Gastrocnemius medialis (tissue), 4 donors: ENCODE results near the gene ICAM3. TPM values are rescaled to one million over a fixed set of nuclear protein-coding genes. Genes with fewer than 3 reads are reported as not detected.

ENCODE experiments used
- ATAC-seq, 2 donors: fragments of 150-250 bp; one replicate each; pipeline ENCODE4 v1.9.1; 2016
- DNase-seq, 2 donors: peaks; one replicate each; pipeline ENCODE4 v3.0.0-alpha.2; 2019
- H3K27ac ChIP-seq, 4 donors: fragments of 200-600 bp; sonication (generic); 1 replicate in 1 of 4; 2 replicates in 3 of 4; pipeline ENCODE4 v1.5.1; 2016 to 2018; ENCODE audit warnings: mild to moderate bottlenecking in 2 of 4, moderate library complexity in 1 of 4
- H3K27me3 ChIP-seq, 3 donors: fragments of 200-600 bp; sonication (generic) in 2 of 3; 1 replicate in 1 of 3; 2 replicates in 2 of 3; pipeline versions ENCODE4 v1.5.1 to v1.6.0; 2016 to 2019; ENCODE audit warnings: mild to moderate bottlenecking in 1 of 3, moderate library complexity in 1 of 3
- H3K36me3 ChIP-seq, 2 donors: fragments of 200-600 bp; sonication (generic) in 1 of 2; one replicate each; pipeline ENCODE4 v1.5.1; 2017 to 2018
- H3K4me1 ChIP-seq, 2 donors: fragments of 200-600 bp; sonication (generic) in 1 of 2; one replicate each; pipeline ENCODE4 v1.5.1; 2016 to 2017; ENCODE audit warnings: mild to moderate bottlenecking in 2 of 2
- H3K4me3 ChIP-seq, 4 donors: fragments of 200-600 bp; sonication (generic) in 3 of 4; 1 replicate in 1 of 4; 2 replicates in 3 of 4; pipeline ENCODE4 v1.5.1; 2016 to 2019; ENCODE audit warnings: mild to moderate bottlenecking in 2 of 4
- H3K9me3 ChIP-seq, 3 donors: fragments of 200-600 bp; sonication (generic) in 2 of 3; 1 replicate in 1 of 3; 2 replicates in 2 of 3; pipeline ENCODE4 v1.5.1; 2016 to 2019
- POLR2A ChIP-seq, 2 donors: fragments of 450-650 bp; IDR thresholded peaks; one replicate each; pipeline ENCODE4 v1.6.1; 2017; ENCODE audit warnings: antibody characterized with exemption in 2 of 2, mild to moderate bottlenecking in 2 of 2, moderate library complexity in 2 of 2
- in situ Hi-C, 4 donors: fragments of 200-750 bp; cut with MboI; loops; one replicate each; pipeline versions ENCODE4 v1.15.0 to v1.8.0; 2017; ENCODE audit warnings: low sequenced_read_pairs in 4 of 4
- intact Hi-C: fragments of 100-400 bp; cut with DNase I; formaldehyde crosslinking; loops from one replicate; pipeline ENCODE4 v1.15.1; 2023; ENCODE audit warnings: low total_unique reads
- total RNA-seq, 4 donors: library from RNA; depleted of rRNA; stranded (reverse); fragments of >200 nt; gene quantifications; one replicate each; pipeline versions ENCODE4 v1.1.0 to v1.2.3, GENCODE V29; 2016
- TF ChIP-seq, protein P1 (sequence below), 5 experiments: fragments of 450-650 bp in 3 of 5; fragments of 200-600 bp in 2 of 5; sonication (generic) in 2 of 5; IDR thresholded peaks in 4 of 5; conservative IDR thresholded peaks in 1 of 5; 1 replicate in 4 of 5; 2 replicates in 1 of 5; pipeline ENCODE4 v1.5.1; 2016 to 2019; ENCODE audit warnings: antibody characterized with exemption in 5 of 5, mild to moderate bottlenecking in 3 of 5, moderate library complexity in 3 of 5

Gene ICAM3
- total RNA-seq, 4 donors from 2014 or later = 2.0 to 5.0 (median 3.2) TPM

- no peak for ATAC-seq
- Histone ChIP-seq H3K4me3 (no peak overlapping the region), H3K36me3 (peaks cover 0 to 18% of the 10 kb centered on the region in 2 donors), H3K27me3 (peaks cover 33 to 34% (median 33%) of the 10 kb centered on the region in 3 donors), H3K27ac (no peak overlapping the region), H3K9me3 (no peaks in the 10 kb centered on the region), H3K4me1 (peaks cover 12 to 16% of the 10 kb centered on the region in 2 donors)
- in situ Hi-C loops = no loop called here
- DNase-seq = no peak
- no peak for TF ChIP-seq POLR2A (IDR thresholded peaks at IDR 0.05)
- TF ChIP-seq, protein P1, sequence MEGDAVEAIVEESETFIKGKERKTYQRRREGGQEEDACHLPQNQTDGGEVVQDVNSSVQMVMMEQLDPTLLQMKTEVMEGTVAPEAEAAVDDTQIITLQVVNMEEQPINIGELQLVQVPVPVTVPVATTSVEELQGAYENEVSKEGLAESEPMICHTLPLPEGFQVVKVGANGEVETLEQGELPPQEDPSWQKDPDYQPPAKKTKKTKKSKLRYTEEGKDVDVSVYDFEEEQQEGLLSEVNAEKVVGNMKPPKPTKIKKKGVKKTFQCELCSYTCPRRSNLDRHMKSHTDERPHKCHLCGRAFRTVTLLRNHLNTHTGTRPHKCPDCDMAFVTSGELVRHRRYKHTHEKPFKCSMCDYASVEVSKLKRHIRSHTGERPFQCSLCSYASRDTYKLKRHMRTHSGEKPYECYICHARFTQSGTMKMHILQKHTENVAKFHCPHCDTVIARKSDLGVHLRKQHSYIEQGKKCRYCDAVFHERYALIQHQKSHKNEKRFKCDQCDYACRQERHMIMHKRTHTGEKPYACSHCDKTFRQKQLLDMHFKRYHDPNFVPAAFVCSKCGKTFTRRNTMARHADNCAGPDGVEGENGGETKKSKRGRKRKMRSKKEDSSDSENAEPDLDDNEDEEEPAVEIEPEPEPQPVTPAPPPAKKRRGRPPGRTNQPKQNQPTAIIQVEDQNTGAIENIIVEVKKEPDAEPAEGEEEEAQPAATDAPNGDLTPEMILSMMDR (IDR thresholded peaks at IDR 0.05 in 4 of 5, conservative IDR thresholded peaks at IDR 0.05 in 1 of 5) = no peak
- intact Hi-C loops = no loop called here
Observed at GRCh38 chr19:10284960-10285278, 54.5 kb downstream of the ICAM3 start.

DNA sequence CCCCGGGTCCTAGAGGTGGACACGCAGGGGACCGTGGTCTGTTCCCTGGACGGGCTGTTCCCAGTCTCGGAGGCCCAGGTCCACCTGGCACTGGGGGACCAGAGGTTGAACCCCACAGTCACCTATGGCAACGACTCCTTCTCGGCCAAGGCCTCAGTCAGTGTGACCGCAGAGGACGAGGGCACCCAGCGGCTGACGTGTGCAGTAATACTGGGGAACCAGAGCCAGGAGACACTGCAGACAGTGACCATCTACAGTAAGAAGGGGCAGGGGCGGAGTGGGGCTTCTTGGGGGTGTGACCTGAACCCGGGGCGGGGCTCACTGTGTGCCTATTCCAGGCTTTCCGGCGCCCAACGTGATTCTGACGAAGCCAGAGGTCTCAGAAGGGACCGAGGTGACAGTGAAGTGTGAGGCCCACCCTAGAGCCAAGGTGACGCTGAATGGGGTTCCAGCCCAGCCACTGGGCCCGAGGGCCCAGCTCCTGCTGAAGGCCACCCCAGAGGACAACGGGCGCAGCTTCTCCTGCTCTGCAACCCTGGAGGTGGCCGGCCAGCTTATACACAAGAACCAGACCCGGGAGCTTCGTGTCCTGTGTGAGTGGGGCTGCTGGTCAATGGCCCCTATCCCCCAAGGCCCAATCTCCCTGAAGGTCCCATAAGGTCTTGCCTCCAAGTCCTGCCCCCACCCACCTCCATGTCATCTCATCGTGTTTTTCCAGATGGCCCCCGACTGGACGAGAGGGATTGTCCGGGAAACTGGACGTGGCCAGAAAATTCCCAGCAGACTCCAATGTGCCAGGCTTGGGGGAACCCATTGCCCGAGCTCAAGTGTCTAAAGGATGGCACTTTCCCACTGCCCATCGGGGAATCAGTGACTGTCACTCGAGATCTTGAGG is 55.1 kb downstream of the ICAM3 start:
- DNase-seq (no peak), ATAC-seq (no peak)
- Histone ChIP-seq H3K9me3 (no peaks in the 10 kb centered on the region), H3K27ac (no peak overlapping the region), H3K4me3 (no peak overlapping the region), H3K4me1 (peaks cover 9 to 10% of the 10 kb centered on the region in 2 donors), H3K36me3 (peaks cover 0 to 18% of the 10 kb centered on the region in 2 donors), H3K27me3 (peaks cover 27 to 28% (median 27%) of the 10 kb centered on the region in 3 donors)
- TF ChIP-seq, protein P1 (IDR thresholded peaks at IDR 0.05 in 4 of 5, conservative IDR thresholded peaks at IDR 0.05 in 1 of 5) = no peak
- no peak for TF ChIP-seq POLR2A (IDR thresholded peaks at IDR 0.05)
- intact Hi-C loops (no loop called here), in situ Hi-C loops (no loop called here)

Other genes starting within 250 kb of the ICAM3 start
- gene ANGPTL6, start 236.9 kb downstream of the ICAM3 start, total RNA-seq = 1 to 10 TPM in 1 of 4 donors, not detected in 3; 4.0 TPM
- 10 to 100 TPM; 30.5 to 42.3 (median 36.7) TPM for gene PPAN, start 233.3 kb downstream of the ICAM3 start, total RNA-seq
- 1 to 10 TPM in 3 of 4 donors, not detected in 1; 2.4 to 4.3 (median 3.9) TPM for gene P2RY11, start 227.9 kb downstream of the ICAM3 start, total RNA-seq
- gene EIF3G, start 219.7 kb downstream of the ICAM3 start, total RNA-seq = 100 to 1,000 TPM; 321 to 516 (median 354) TPM
- gene DNMT1, start 144.7 kb downstream of the ICAM3 start, total RNA-seq = 10 to 100 TPM; 11.5 to 43.0 (median 17.7) TPM
- gene S1PR2, start 108.3 kb downstream of the ICAM3 start, total RNA-seq = 1 to 10 TPM in 2 of 4 donors, under 1 TPM in 2; 0.56 to 2.2 (median 1.1) TPM
- 100 to 1,000 TPM in 1 of 4 donors, 10 to 100 TPM in 3; 68.3 to 112 (median 84.4) TPM for gene MRPL4, start 87.4 kb downstream of the ICAM3 start, total RNA-seq
- gene ICAM1, start 68.5 kb downstream of the ICAM3 start, total RNA-seq = 10 to 100 TPM in 1 of 4 donors, 1 to 10 TPM in 3; 5.0 to 10.5 (median 7.7) TPM
- not detected for gene ICAM4, start 52.7 kb downstream of the ICAM3 start, total RNA-seq
- not detected for gene ICAM5, start 49.7 kb downstream of the ICAM3 start, total RNA-seq
- 1 to 10 TPM in 1 of 4 donors, under 1 TPM in 1, not detected in 2; 0.80 to 3.1 TPM for gene ZGLP1, start 29.8 kb downstream of the ICAM3 start, total RNA-seq
- 10 to 100 TPM in 3 of 4 donors, 1 to 10 TPM in 1; 9.1 to 32.0 (median 21.9) TPM for gene FDX2, start 23.6 kb downstream of the ICAM3 start, total RNA-seq
- gene RAVER1, start 6.1 kb downstream of the ICAM3 start, total RNA-seq = 10 to 100 TPM; 10.0 to 15.9 (median 11.8) TPM
- 10 to 100 TPM; 32.6 to 58.5 (median 50.9) TPM for gene TYK2, start 40.9 kb upstream of the ICAM3 start, total RNA-seq
- 100 to 1,000 TPM; 133 to 189 (median 163) TPM for gene CDC37, start 63.9 kb upstream of the ICAM3 start, total RNA-seq
- 10 to 100 TPM in 1 of 4 donors, 1 to 10 TPM in 3; 6.4 to 10.1 (median 8.4) TPM for gene PDE4A, start 80.9 kb upstream of the ICAM3 start, total RNA-seq
- 100 to 1,000 TPM; 189 to 336 (median 228) TPM for gene KEAP1, start 163.7 kb upstream of the ICAM3 start, total RNA-seq
- not detected for gene S1PR5, start 177.8 kb upstream of the ICAM3 start, total RNA-seq
- 100 to 1,000 TPM in 2 of 4 donors, 10 to 100 TPM in 2; 67.6 to 127 (median 96.0) TPM for gene ATG4D, start 204.3 kb upstream of the ICAM3 start, total RNA-seq
- 10 to 100 TPM; 16.8 to 24.1 (median 19.9) TPM for gene KRI1, start 226.4 kb upstream of the ICAM3 start, total RNA-seq
- 10 to 100 TPM in 3 of 4 donors, 1 to 10 TPM in 1; 7.3 to 18.1 (median 13.4) TPM for gene CDKN2D, start 229.4 kb upstream of the ICAM3 start, total RNA-seq
- under 1 TPM in 1 of 4 donors, not detected in 3; 0.32 TPM for gene AP1M2, start 247.7 kb upstream of the ICAM3 start, total RNA-seq